Activated T-helper 2 cell treated with anti-CD3 and anti-CD28 coated beads, Interferon-gamma antibody, Interleukin-2, Interleukin-4, amounts not matched to agents 10 μg/mL and 5 μg/mL and 100 μg/mL, durations not matched to agents 14 hours and 24 hours and 36 hours (primary cell): ENCODE data around the gene MRPL37. TPM values are rescaled to one million over a fixed set of nuclear protein-coding genes. Genes with fewer than 3 reads are reported as not detected.
"Not testable (repeated sequence)": the region's sequence is repeated elsewhere in the genome, so short reads cannot be mapped to it uniquely, and the experiment has no call there.

Source experiments
- DNase-seq: peaks from one replicate; pipeline ENCODE4 v3.0.0; 2021; ENCODE audit warnings: low spot score
- H3K27ac Mint-ChIP-seq: one replicate; pipeline ENCODE4 v1.8.0; 2021; ENCODE audit warnings: mixed read lengths
- H3K27me3 Mint-ChIP-seq: one replicate; pipeline ENCODE4 v1.8.0; 2021; ENCODE audit warnings: low read depth, mixed read lengths
- H3K36me3 Mint-ChIP-seq: one replicate; pipeline ENCODE4 v1.8.0; 2021; ENCODE audit warnings: low read depth, mixed read lengths
- H3K4me1 Mint-ChIP-seq: one replicate; pipeline ENCODE4 v1.8.0; 2021; ENCODE audit warnings: low read depth, mixed read lengths
- H3K4me3 Mint-ChIP-seq: one replicate; pipeline ENCODE4 v1.8.0; 2021; ENCODE audit warnings: low read depth, mild to moderate bottlenecking, moderate library complexity, mixed read lengths
- H3K9me3 Mint-ChIP-seq: one replicate; pipeline ENCODE4 v1.8.0; 2021; ENCODE audit warnings: mixed read lengths
- intact Hi-C: fragments of 100-400 bp; cut with micrococcal nuclease; formaldehyde crosslinking; loops from one replicate; pipeline ENCODE4 v1.15.1; 2023
- total RNA-seq: library from RNA; stranded (reverse); gene quantifications from 2 replicates; pipeline ENCODE4 v1.2.3, GENCODE V29; 2022

Gene MRPL37
- total RNA-seq, 1 donor from 2014 or later = 130 TPM

DNA sequence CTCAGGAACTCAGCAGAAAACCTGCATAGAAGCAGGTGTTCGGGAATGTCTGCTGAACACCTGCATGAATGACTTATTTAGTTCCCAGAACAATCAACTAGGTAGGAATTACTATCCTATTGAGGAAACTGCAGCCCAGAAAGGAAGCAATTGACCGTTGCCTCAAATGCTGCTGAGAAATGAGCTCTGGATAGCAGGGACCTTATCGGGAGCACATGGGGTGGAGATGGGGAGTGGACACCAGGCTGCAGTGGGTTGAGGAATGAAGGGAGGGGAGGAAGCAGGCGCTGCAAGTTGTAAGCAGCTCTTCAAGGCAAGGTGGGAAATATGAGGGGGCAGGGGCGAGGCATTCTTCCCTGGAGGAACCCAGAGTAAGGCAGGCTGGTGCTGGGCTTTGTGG lies 36.4 kb upstream of the MRPL37 start:
- intact Hi-C loops = no loop called here
- no peak for DNase-seq
- no peak overlapping the region for H3K4me3 Mint-ChIP-seq
- H3K9me3 Mint-ChIP-seq = no peaks in the 10 kb centered on the region
- H3K27me3 Mint-ChIP-seq = no peaks in the 10 kb centered on the region
- H3K4me1 Mint-ChIP-seq = no peaks in the 10 kb centered on the region
- H3K27ac Mint-ChIP-seq = no peak overlapping the region
- no peaks in the 10 kb centered on the region for H3K36me3 Mint-ChIP-seq

- Mint-ChIP-seq H3K36me3 (no peaks in the 10 kb centered on the region), H3K27me3 (no peaks in the 10 kb centered on the region), H3K9me3 (no peaks in the 10 kb centered on the region), H3K27ac (no peak overlapping the region), H3K4me1 (no peaks in the 10 kb centered on the region), H3K4me3 (no peak overlapping the region)
- intact Hi-C loops = no loop called here
- DNase-seq = no peak
These were observed 34.8 kb upstream of the MRPL37 start for GRCh38 chr1:54165146-54165545.

DNA sequence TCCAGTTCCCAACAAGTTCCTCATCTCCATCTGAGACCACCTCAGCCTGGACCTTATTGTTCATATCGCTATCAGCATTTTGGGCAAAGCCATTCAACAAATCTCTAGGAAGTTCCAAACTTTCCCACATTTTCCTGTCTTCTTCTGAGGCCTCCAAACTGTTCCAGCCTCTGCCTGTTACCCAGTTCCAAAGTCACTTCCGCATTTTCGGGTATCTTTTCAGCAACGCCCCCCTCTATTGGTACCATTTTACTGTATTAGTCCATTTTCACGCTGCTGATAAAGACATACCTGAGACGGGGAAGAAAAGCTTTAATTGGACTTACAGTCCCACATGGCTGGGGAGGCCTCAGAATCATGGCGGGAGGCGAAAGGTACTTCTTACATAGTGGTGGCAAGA lies 33.6 kb upstream of the MRPL37 start:
- H3K36me3 Mint-ChIP-seq, H3K27me3 Mint-ChIP-seq, H3K4me3 Mint-ChIP-seq, H3K27ac Mint-ChIP-seq, DNase-seq, H3K9me3 Mint-ChIP-seq, H3K4me1 Mint-ChIP-seq, intact Hi-C loops: not testable (repeated sequence)

DNA sequence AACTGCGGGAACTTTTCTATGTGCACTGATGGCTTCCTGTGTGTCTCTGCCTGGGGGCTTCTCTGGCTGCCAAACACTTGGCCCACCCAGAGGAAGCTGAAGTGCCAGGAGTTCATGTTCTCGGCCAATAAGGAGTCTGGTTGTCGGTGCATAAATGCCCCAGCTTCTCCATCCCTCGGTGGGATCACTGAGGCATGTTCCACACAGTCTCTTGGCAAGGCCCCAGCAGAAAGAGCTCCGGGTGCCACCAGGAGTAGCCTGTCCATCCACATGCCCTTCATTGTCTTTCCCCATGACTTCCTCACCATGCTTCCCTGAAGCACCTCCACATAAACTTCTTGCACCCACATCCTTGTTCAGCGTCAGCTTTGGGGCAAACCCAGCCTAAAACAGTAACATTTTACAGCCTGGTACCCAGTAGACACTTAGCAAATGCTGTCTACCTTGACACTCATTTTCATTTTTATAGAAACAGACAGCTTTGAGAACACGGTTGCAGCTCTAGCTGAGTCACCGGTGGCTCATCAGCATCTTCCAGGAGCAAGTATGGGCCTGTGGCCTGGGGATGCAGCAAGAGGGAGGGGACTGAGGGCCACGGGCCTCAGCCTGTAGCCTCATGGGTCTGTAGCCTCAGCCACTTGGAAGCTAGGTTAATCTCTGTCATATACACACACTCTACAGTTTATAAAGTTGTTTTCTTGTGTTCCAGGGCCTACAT lies 32.4 kb upstream of the MRPL37 start:
- no peak for DNase-seq
- Mint-ChIP-seq H3K27ac (no peak overlapping the region), H3K27me3 (no peaks in the 10 kb centered on the region), H3K4me3 (no peak overlapping the region), H3K4me1 (peaks cover 5% of the 10 kb centered on the region), H3K9me3 (no peaks in the 10 kb centered on the region), H3K36me3 (no peaks in the 10 kb centered on the region)
- intact Hi-C loops = no loop called here

DNA sequence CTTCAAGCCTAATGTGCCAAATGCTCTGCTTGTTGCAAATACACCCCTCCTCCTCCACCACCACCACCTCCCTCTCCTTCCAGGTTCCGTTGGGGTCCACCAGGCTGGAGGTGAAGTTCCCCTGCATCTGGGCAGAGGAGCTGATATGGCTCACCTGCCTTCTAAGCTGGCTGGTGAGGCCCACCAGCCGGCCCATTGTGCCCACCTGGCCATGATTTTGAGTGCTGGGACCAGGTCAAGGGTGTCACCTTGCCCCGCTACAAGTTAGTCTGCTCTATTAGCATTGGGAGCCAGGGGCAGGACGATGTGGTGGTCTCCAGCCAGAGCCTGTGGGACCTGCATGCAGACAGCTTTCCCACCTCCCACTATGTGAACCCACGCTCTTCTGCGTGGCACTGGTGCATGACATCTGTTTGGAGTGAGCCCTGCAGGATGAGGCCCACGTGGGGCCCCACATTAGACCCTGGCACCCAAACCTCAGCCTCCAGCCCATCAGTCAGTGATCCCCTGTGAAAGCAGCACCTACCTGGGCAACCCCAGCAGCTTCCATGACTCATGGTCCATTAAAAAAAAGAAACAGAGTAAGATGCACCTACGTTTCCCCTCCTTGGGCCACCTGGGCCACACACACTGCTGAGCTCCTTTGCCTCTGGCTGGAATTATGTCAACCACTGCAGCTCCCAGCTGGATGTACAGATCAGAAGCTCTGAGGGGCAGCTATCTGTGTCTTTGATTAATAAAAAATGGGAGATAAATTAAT lies 31.6 kb upstream of the MRPL37 start:
- Mint-ChIP-seq H3K27ac (no peak overlapping the region), H3K9me3 (no peaks in the 10 kb centered on the region), H3K4me3 (no peak overlapping the region), H3K36me3 (no peaks in the 10 kb centered on the region), H3K4me1 (peaks cover 5% of the 10 kb centered on the region), H3K27me3 (no peaks in the 10 kb centered on the region)
- intact Hi-C loops = no loop called here
- DNase-seq = no peak

GRCh38 chr1:54169068-54169467 lies 30.9 kb upstream of the MRPL37 start:
- H3K27me3 Mint-ChIP-seq = no peaks in the 10 kb centered on the region
- H3K27ac Mint-ChIP-seq = no peak overlapping the region
- no peak overlapping the region for H3K4me3 Mint-ChIP-seq
- peaks cover 7% of the 10 kb centered on the region for H3K4me1 Mint-ChIP-seq
- no peaks in the 10 kb centered on the region for H3K9me3 Mint-ChIP-seq
- no peak for DNase-seq
- intact Hi-C loops = no loop called here
- no peaks in the 10 kb centered on the region for H3K36me3 Mint-ChIP-seq

DNA sequence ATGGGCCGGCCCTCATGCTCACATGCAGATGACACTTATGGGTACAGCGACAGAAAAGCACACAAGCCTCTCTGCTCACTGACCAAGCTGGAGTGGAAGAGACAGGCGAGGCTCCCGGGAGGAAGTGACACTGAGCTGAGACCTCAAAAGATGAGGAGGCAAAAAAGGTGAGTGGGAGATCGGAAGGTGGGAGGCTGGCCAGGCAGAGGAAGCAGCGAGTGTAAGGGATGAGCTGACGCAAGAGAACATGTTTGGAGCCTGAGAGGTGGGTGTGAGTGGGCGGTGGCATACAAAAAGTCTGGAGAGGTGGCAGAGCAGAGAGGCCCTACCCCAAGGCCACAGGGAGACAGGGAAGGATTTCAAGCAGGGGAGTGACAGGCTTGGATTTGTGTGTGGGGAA lies 29.0 kb upstream of the MRPL37 start:
- H3K4me1 Mint-ChIP-seq = peaks cover 9% of the 10 kb centered on the region
- intact Hi-C loops = no loop called here
- H3K4me3 Mint-ChIP-seq = no peak overlapping the region
- H3K36me3 Mint-ChIP-seq = no peaks in the 10 kb centered on the region
- no peaks in the 10 kb centered on the region for H3K27me3 Mint-ChIP-seq
- no peak for DNase-seq
- no peaks in the 10 kb centered on the region for H3K9me3 Mint-ChIP-seq
- H3K27ac Mint-ChIP-seq = no peak overlapping the region

- no peak for DNase-seq
- Mint-ChIP-seq H3K36me3 (no peaks in the 10 kb centered on the region), H3K27ac (no peak overlapping the region), H3K9me3 (no peaks in the 10 kb centered on the region), H3K4me1 (peaks cover 9% of the 10 kb centered on the region), H3K4me3 (no peak overlapping the region), H3K27me3 (no peaks in the 10 kb centered on the region)
- intact Hi-C loops = no loop called here
These were observed 28.4 kb upstream of the MRPL37 start for GRCh38 chr1:54171606-54172005.

GRCh38 chr1:54172614-54173599 lies 27.1 kb upstream of the MRPL37 start:
- H3K4me1 Mint-ChIP-seq = peaks cover 9% of the 10 kb centered on the region
- no peaks in the 10 kb centered on the region for H3K36me3 Mint-ChIP-seq
- no peak for DNase-seq
- intact Hi-C loops = no loop called here
- no peak overlapping the region for H3K4me3 Mint-ChIP-seq
- H3K27ac Mint-ChIP-seq = no peak overlapping the region
- H3K9me3 Mint-ChIP-seq = no peaks in the 10 kb centered on the region
- H3K27me3 Mint-ChIP-seq = no peaks in the 10 kb centered on the region

- Mint-ChIP-seq H3K36me3 (no peaks in the 10 kb centered on the region), H3K9me3 (no peaks in the 10 kb centered on the region), H3K27ac (no peak overlapping the region), H3K4me3 (no peak overlapping the region), H3K4me1 (peaks cover 9% of the 10 kb centered on the region), H3K27me3 (no peaks in the 10 kb centered on the region)
- intact Hi-C loops = no loop called here
- DNase-seq = no peak
These were observed 26.3 kb upstream of the MRPL37 start for GRCh38 chr1:54173681-54174080.

DNA sequence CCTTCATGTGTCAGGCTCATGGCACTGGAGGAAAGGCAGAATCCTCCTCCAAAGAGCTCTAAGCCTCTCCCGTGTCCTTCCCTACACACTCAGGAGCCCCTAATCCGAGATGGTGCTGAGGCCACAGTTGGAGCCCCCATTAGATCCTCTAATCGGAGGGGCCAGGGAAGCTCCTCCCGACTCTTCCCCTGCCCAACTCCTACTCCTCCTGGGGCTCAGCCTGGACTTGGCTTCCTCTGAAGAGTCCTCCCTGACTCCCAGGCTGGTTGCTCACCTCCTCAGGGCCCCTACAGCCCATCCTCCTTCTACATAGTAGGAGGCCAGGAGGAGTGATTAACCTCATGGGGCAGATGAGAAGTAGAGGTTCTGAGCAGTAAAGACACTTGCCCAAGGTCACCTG lies 25.9 kb upstream of the MRPL37 start:
- Mint-ChIP-seq H3K27ac (no peak overlapping the region), H3K4me1 (peaks cover 9% of the 10 kb centered on the region), H3K9me3 (no peaks in the 10 kb centered on the region), H3K27me3 (no peaks in the 10 kb centered on the region), H3K36me3 (no peaks in the 10 kb centered on the region), H3K4me3 (no peak overlapping the region)
- DNase-seq = no peak
- intact Hi-C loops = no loop called here

GRCh38 chr1:54176621-54177327 lies 23.2 kb upstream of the MRPL37 start:
- H3K9me3 Mint-ChIP-seq = no peaks in the 10 kb centered on the region
- no peaks in the 10 kb centered on the region for H3K36me3 Mint-ChIP-seq
- no peak for DNase-seq
- peaks cover 4% of the 10 kb centered on the region for H3K4me1 Mint-ChIP-seq
- no peak overlapping the region for H3K27ac Mint-ChIP-seq
- intact Hi-C loops = no loop called here
- no peak overlapping the region for H3K4me3 Mint-ChIP-seq
- no peaks in the 10 kb centered on the region for H3K27me3 Mint-ChIP-seq
